Epithelial cell of esophagus (primary cell): ENCODE results near the gene ARHGAP26.

ENCODE experiments used
- DNase-seq: peaks from one replicate; pipeline ENCODE4 v3.0.0; 2010; ENCODE audit warnings: low read depth
- H3K4me3 ChIP-seq: 2 replicates; pipeline ENCODE4 v1.5.1; 2011; ENCODE audit warnings: mild to moderate bottlenecking, low read length, control low read depth
- TF ChIP-seq, protein P1 (sequence below): IDR thresholded peaks from 2 replicates; pipeline ENCODE4 v1.5.1; 2011; ENCODE audit warnings: low read depth, mild to moderate bottlenecking, low read length, control low read depth, inconsistent platforms; ENCODE audit not compliant: insufficient read depth; ENCODE audit errors: missing control alignments

ARHGAP26 gene

GRCh38 chr5:143204474-143205246 lies 434.5 kb downstream of the ARHGAP26 start:
- no peak for DNase-seq
- TF ChIP-seq, protein P1, sequence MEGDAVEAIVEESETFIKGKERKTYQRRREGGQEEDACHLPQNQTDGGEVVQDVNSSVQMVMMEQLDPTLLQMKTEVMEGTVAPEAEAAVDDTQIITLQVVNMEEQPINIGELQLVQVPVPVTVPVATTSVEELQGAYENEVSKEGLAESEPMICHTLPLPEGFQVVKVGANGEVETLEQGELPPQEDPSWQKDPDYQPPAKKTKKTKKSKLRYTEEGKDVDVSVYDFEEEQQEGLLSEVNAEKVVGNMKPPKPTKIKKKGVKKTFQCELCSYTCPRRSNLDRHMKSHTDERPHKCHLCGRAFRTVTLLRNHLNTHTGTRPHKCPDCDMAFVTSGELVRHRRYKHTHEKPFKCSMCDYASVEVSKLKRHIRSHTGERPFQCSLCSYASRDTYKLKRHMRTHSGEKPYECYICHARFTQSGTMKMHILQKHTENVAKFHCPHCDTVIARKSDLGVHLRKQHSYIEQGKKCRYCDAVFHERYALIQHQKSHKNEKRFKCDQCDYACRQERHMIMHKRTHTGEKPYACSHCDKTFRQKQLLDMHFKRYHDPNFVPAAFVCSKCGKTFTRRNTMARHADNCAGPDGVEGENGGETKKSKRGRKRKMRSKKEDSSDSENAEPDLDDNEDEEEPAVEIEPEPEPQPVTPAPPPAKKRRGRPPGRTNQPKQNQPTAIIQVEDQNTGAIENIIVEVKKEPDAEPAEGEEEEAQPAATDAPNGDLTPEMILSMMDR, result no peak
- no peak overlapping the region for H3K4me3 ChIP-seq

DNA sequence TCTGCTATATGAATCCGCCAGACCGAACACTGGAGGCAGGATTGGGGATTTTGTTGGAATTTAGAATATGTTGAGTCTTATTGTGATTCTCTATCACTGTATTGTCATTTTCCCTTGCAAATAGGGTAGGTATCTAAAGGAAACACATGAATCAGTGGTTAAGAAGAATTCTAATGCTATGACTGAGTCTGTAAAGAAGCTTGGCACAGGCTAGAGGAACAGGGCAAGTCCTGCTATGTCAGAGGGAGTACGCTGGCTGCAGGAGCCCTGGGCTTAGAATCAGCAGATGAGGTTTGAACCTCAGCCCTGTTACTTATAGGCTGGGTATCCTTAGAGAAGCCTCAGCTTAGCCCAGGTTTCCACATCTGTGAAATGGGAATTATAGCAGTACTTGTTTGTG lies 435.2 kb downstream of the ARHGAP26 start:
- H3K4me3 ChIP-seq, result no peak overlapping the region
- DNase-seq, result peak; percentile 94
- TF ChIP-seq, protein P1, result no peak

- DNase-seq, result no peak
- H3K4me3 ChIP-seq, result no peak overlapping the region
- TF ChIP-seq, protein P1, result no peak
Measured at GRCh38 chr5:143205883-143206195, 435.7 kb downstream of the ARHGAP26 start.

- DNase-seq, result peak; percentile 85
- H3K4me3 ChIP-seq, result no peak overlapping the region
- TF ChIP-seq, protein P1, result no peak
Measured at GRCh38 chr5:143206196-143207053, 436.2 kb downstream of the ARHGAP26 start.

GRCh38 chr5:143207058-143207457 lies 436.9 kb downstream of the ARHGAP26 start:
- no peak overlapping the region for H3K4me3 ChIP-seq
- TF ChIP-seq, protein P1, result no peak
- DNase-seq, result no peak

GRCh38 chr5:143207563-143208364 lies 437.6 kb downstream of the ARHGAP26 start:
- no peak overlapping the region for H3K4me3 ChIP-seq
- TF ChIP-seq, protein P1, result no peak
- DNase-seq, result no peak
